Cardiac fibroblast (primary cell): Measurements from ENCODE around the gene TPCN2.
"Not testable (repeated sequence)": the region's sequence is repeated elsewhere in the genome, so short reads cannot be mapped to it uniquely, and the experiment has no call there.

ENCODE experiments used
- DNase-seq, 2 donors: peaks; one replicate each; pipeline versions ENCODE4 v3.0.0 to v3.0.0-alpha.2; 2010; ENCODE audit warnings: low read depth in 2 of 2
- H3K4me3 ChIP-seq, 2 donors: replicated peaks in 1 of 2; 1 replicate in 1 of 2; 2 replicates in 1 of 2; pipeline ENCODE4 v1.5.1; 2011; ENCODE audit warnings: low read depth in 2 of 2, low read length in 2 of 2, mild to moderate bottlenecking in 2 of 2, moderate library complexity in 1 of 2
- TF ChIP-seq, protein P1 (sequence below): IDR thresholded peaks from one replicate; pipeline ENCODE4 v1.5.1; 2011; ENCODE audit warnings: low read depth, mild to moderate bottlenecking, low read length, inconsistent platforms

TPCN2 gene

DNA sequence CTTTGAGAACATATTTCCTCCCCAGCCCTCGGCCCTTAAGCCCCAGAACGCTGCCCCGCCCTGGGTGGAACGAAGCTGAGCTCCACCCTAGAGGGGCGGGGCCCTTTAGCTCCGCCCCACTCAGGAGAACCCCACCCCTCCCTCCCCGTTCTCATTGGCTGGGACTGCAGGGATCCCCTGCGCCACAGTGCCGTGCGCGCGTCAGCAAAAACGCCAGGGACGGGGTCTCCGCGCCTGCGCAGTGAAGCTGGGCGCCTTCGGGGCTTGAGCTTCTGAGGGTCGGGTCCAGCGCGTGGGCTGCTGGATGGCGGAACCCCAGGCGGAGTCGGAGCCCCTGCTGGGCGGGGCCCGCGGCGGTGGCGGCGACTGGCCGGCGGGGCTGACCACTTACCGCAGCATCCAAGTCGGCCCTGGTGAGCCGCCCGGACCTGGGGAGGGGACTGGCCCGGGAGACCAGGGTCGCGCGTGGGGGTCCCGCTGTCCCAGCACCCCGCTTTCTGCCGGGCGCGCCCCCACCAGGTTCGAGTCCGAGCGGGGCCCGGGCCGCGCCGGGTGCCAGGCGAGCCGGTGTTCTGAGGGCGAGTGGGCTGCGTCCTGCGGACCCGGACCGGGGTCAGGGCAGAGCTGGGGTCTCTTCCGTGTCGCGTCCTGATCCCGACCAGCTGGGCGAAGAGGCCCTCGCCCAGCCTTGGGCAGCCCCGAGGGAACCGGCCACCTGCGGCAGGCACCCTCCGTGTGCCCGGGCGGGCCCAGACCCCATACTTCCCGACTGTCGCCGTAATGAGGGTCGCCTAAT lies at the start of gene TPCN2:
Gene TPCN2 (plus strand): TSS at position 239 of the 796 bp plus-strand sequence. CDS start 66 bp downstream, at position 305.
- TF ChIP-seq, protein P1, sequence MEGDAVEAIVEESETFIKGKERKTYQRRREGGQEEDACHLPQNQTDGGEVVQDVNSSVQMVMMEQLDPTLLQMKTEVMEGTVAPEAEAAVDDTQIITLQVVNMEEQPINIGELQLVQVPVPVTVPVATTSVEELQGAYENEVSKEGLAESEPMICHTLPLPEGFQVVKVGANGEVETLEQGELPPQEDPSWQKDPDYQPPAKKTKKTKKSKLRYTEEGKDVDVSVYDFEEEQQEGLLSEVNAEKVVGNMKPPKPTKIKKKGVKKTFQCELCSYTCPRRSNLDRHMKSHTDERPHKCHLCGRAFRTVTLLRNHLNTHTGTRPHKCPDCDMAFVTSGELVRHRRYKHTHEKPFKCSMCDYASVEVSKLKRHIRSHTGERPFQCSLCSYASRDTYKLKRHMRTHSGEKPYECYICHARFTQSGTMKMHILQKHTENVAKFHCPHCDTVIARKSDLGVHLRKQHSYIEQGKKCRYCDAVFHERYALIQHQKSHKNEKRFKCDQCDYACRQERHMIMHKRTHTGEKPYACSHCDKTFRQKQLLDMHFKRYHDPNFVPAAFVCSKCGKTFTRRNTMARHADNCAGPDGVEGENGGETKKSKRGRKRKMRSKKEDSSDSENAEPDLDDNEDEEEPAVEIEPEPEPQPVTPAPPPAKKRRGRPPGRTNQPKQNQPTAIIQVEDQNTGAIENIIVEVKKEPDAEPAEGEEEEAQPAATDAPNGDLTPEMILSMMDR, result no peak
- H3K4me3 ChIP-seq, result peak within 1 kb of the TSS; percentile 71 to 84
- peak; percentile 94 to 98 for DNase-seq

DNA sequence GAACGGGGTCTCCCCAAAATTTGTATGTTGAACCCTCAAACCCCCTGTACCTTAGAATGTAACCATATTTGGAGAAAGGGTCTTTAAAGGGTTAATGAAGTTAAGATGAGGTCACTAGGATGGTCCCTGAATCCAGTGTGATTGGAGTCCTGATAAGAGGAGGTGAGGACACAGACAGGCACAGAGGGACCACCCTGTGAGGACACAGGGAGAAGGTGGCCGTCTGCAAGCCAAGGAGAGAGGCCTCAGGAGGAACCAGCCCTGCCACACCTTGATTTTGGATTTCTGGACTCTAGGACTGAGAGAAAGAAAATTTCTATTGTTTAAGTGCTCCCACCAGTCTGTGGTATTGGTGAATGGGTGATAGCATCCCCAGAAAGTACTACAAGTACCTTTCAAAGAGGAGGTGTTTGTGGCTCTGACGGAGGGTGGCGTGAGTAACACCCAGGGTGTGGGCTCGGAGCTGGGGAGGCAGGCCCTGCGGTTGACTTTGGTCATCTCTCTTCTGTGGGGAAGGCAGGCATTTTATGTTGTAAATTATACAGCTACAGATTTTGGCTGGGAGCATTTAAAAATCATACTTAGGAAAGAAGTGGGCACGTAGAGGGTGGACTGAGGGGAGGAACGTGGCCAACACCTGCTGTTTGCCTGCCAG lies 49.5 kb upstream of the TPCN2 start:
- DNase-seq, result no peak
- H3K4me3 ChIP-seq, result no peak overlapping the region
- TF ChIP-seq, protein P1, result no peak

DNA sequence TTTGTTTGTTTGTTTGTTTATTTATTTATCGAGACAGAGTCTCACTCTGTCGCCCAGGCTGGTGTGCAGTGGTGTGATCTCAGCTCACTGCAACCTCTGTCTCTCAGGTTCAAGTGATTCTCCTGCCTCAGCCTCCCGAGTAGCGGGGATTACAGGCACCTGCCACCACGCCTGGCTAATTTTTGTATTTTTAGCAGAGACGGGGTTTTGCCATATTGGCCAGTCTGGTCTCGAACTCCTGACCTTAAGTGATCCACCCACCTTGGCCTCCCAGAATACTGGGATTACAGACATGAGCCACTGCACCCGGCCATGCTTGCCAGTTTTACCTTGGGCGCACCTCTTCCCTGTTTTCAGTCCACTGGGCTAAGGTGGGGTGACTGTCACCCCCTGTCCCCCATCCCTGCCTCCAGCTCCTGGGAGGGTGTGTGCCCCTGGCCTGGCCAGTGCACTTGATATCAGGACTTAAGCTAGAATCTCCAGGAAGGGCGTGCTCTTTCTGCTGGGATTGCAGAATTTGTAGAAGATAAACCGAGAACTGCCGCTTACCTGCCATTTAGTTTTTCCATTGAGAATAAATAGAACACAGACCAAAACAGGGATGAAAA lies 48.9 kb upstream of the TPCN2 start:
- not testable (repeated sequence) for H3K4me3 ChIP-seq, DNase-seq

DNA sequence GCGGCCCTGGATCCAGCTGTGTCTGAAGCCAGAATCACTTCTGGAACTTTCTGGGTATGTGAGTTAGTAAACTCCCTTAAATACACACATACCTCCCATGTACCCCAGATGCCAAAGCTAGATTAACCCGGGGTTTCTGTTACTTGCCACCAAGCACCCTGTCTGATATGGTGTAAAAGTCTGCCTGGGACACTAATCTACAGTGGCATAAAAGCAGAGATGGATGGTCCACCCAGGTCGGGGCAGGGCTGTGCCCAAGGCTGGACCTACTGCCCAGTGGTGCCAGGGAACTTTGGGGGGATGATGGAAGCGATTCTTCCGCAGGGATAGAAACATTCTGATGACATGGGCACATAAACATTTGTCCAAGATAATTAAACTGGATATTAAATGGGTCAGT lies 48.3 kb upstream of the TPCN2 start:
- TF ChIP-seq, protein P1, result no peak
- H3K4me3 ChIP-seq, result no peak overlapping the region

DNA sequence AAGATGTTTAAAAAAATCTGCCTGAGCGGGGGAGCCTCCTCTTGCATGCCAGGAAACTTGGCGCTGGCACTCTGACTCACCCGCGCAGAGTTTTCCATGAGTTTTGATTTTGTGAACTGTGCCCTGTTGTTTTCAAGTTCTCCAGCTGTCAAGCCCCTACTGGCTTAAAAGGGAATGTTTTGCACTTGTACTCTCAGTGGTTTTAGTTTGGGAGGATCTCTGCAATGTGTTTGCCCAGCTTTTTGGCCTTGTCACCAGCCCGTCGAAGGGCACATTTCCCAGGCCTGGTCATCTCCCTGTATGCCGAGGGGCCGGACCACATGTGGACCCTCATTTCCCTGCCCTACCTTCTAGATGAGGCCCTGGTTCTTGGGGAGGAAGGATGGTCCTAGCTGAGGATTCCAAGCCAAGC lies 47.9 kb upstream of the TPCN2 start:
- no peak overlapping the region for H3K4me3 ChIP-seq
- DNase-seq, result peak; percentile 79 to 89
- TF ChIP-seq, protein P1, result peak; percentile 62

More for the DNA sequence above, 48.3 kb upstream of the TPCN2 start:
- no peak for DNase-seq

DNA sequence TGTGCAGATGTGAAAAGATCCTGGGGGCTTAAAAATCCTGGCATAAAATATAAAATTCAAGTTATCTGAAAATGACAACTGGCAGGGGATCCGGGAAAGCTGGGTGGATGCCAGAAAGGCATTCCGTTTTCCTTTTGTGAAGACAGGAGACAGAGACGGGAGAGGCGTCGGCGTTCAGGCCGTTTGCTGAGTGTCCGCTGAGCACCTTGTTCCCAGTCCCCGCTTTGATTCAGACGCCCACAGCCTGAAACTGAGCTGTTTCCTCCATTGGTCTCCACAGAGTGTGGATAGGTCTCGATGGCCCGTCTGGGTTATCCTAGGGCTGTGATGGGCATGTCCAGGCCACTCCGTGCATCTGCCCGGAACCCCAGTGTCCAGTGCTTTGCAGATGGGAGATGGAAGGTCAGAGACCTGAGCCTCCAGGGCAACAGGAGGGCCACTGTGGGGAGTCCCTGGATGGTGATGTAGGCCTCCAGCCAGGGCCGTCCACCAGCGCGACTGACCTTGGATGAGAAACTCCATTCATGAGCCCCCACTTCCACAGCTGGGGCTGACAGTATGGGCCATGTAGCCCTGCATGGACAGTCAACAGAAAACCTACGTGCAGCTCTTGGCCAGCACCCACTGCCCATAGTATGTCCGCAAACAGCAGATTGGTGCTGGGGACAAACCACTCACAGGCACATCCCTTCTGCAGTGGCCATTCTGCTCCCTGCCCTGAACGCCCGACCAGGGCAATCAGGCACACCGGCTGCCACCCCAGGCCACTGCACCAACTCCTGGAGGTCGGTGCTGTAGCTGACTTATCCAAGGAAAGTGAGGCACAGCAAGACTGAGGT lies 47.3 kb upstream of the TPCN2 start:
- DNase-seq, result no peak
- TF ChIP-seq, protein P1, result no peak
- H3K4me3 ChIP-seq, result no peak overlapping the region
